WI38 (cell line): ENCODE results near the gene PEX14.
A peak's percentile ranks its signal among the peaks of the same experiment; 100 is the strongest.

Experiments
- H3K4me3 ChIP-seq: 2 replicates; pipeline ENCODE4 v1.5.1; 2011; ENCODE audit warnings: low read depth, mild to moderate bottlenecking, control low read depth, low read length
- CTCF ChIP-seq: IDR thresholded peaks from 2 replicates; pipeline ENCODE4 v1.5.1; 2012; ENCODE audit warnings: low read depth, mild to moderate bottlenecking, control low read depth, low read length

PEX14 gene

GRCh38 chr1:10508511-10508951 is 33.8 kb downstream of the PEX14 start:
- no peak overlapping the region for H3K4me3 ChIP-seq
- no peak for TF ChIP-seq CTCF

- peak overlapping the region; percentile 39; the same call in 1 of the 2 replicates for H3K4me3 ChIP-seq
- TF ChIP-seq CTCF, result no peak
These were observed 35.2 kb downstream of the PEX14 start for GRCh38 chr1:10509809-10510509.

- TF ChIP-seq CTCF, result no peak
- H3K4me3 ChIP-seq, result peak overlapping the region; percentile 39
These were observed 36.1 kb downstream of the PEX14 start for GRCh38 chr1:10510520-10511493.

- TF ChIP-seq CTCF, result no peak
- peak overlapping the region; percentile 21 for H3K4me3 ChIP-seq
These were observed 36.7 kb downstream of the PEX14 start for GRCh38 chr1:10511494-10511885.

GRCh38 chr1:10513199-10513598 is 38.4 kb downstream of the PEX14 start:
- no peak overlapping the region for H3K4me3 ChIP-seq
- TF ChIP-seq CTCF, result no peak

- TF ChIP-seq CTCF, result peak; percentile 56
- no peak overlapping the region for H3K4me3 ChIP-seq
These were observed 39.9 kb downstream of the PEX14 start for GRCh38 chr1:10514490-10515235.
